ENCODE measurements around the gene GGT6. TPM values are rescaled to one million over a fixed set of nuclear protein-coding genes. Genes with fewer than 3 reads are reported as not detected.
A peak's percentile ranks its signal among the peaks of the same experiment; 100 is the strongest.

The GGT6 gene
- total RNA-seq, 1 donor from 2014 or later = not detected

GRCh38 chr17:4534928-4535666 lies 25.3 kb downstream of the GGT6 start:
- peaks cover 19% of the 10 kb centered on the region for H3K36me3 ChIP-seq
- H3K27me3 ChIP-seq (ENCODE audit: low read depth) = no peaks in the 10 kb centered on the region
- peak overlapping the region; percentile 84 for H3K27ac ChIP-seq (replicated peaks)
- DNase-seq = no peak
- intact Hi-C loops (cut with micrococcal nuclease) = no loop called here
- H3K4me3 ChIP-seq = no peak overlapping the region
- TF ChIP-seq CTCF (IDR thresholded peaks at IDR 0.05; ENCODE audit: borderline replicate concordance) = no peak
- peaks cover 98% of the 10 kb centered on the region for H3K4me1 ChIP-seq
- no peaks in the 10 kb centered on the region for H3K9me3 ChIP-seq (replicated peaks)

- H3K27me3 ChIP-seq (ENCODE audit: low read depth) = no peaks in the 10 kb centered on the region
- TF ChIP-seq CTCF (IDR thresholded peaks at IDR 0.05; ENCODE audit: borderline replicate concordance) = no peak
- H3K27ac ChIP-seq (replicated peaks) = peak overlapping the region; percentile 84
- H3K4me3 ChIP-seq = no peak overlapping the region
- peaks cover 98% of the 10 kb centered on the region for H3K4me1 ChIP-seq
- no peaks in the 10 kb centered on the region for H3K9me3 ChIP-seq (replicated peaks)
- intact Hi-C loops (cut with micrococcal nuclease) = no loop called here
- peaks cover 13% of the 10 kb centered on the region for H3K36me3 ChIP-seq
- no peak for DNase-seq
Observed at GRCh38 chr17:4534515-4534914, 25.9 kb downstream of the GGT6 start.

GRCh38 chr17:4533523-4534504 lies 26.6 kb downstream of the GGT6 start:
- peak; percentile 35 for TF ChIP-seq CTCF (IDR thresholded peaks at IDR 0.05; ENCODE audit: borderline replicate concordance)
- Histone ChIP-seq H3K9me3 (replicated peaks) (no peaks in the 10 kb centered on the region), H3K27ac (replicated peaks) (peak overlapping the region; percentile 84), H3K4me3 (no peak overlapping the region), H3K27me3 (ENCODE audit: low read depth) (no peaks in the 10 kb centered on the region), H3K4me1 (peaks cover 98% of the 10 kb centered on the region), H3K36me3 (peaks cover 6% of the 10 kb centered on the region)
- DNase-seq = peak; percentile 42
- intact Hi-C loops (cut with micrococcal nuclease) = no loop called here

- H3K36me3 ChIP-seq = no peaks in the 10 kb centered on the region
- H3K4me3 ChIP-seq = no peak overlapping the region
- no peak for TF ChIP-seq CTCF (IDR thresholded peaks at IDR 0.05; ENCODE audit: borderline replicate concordance)
- intact Hi-C loops (cut with micrococcal nuclease) = no loop called here
- H3K27ac ChIP-seq (replicated peaks) = peak overlapping the region; percentile 84
- H3K9me3 ChIP-seq (replicated peaks) = no peaks in the 10 kb centered on the region
- no peaks in the 10 kb centered on the region for H3K27me3 ChIP-seq (ENCODE audit: low read depth)
- DNase-seq = no peak
- peaks cover 98% of the 10 kb centered on the region for H3K4me1 ChIP-seq
Observed at GRCh38 chr17:4532860-4533522, 27.4 kb downstream of the GGT6 start.

Data from left ventricle myocardium inferior (tissue), 1 donor.